ENCODE data around the gene ABCC1. TPM values are rescaled to one million over a fixed set of nuclear protein-coding genes. Genes with fewer than 3 reads are reported as not detected.

Gene ABCC1
- total RNA-seq, 6 donors from 2014 or later = 35.4 to 106 (median 44.8) TPM

- Histone ChIP-seq H3K27ac (peak overlapping the region in 3 of 4 donors; percentile 17 to 81 (median 77)), H3K4me1 (peaks cover 19 to 34% (median 26%) of the 10 kb centered on the region in 4 donors), H3K27me3 (no peaks in the 10 kb centered on the region), H3K4me3 (no peak overlapping the region), H3K9me3 (no peaks in the 10 kb centered on the region), H3K36me3 (peaks cover 0 to 78% (median 29%) of the 10 kb centered on the region in 4 donors)
- no peak for DNase-seq
- no peak for TF ChIP-seq CTCF (IDR thresholded peaks at IDR 0.05)
- no peak for ATAC-seq (ENCODE audit: low FRiP score in 2 of 2)
- 81% methylated on average over 9 of the region's 9 CpGs for WGBS, 2 donors
Measured at GRCh38 chr16:16076423-16076813, 127.0 kb downstream of the ABCC1 start.

- Histone ChIP-seq H3K36me3 (peaks cover 9 to 93% (median 45%) of the 10 kb centered on the region in 4 donors), H3K9me3 (peaks cover 0 to 12% (median 6%) of the 10 kb centered on the region in 4 donors), H3K4me3 (no peak overlapping the region), H3K27me3 (no peaks in the 10 kb centered on the region), H3K4me1 (peaks cover 6 to 16% (median 9%) of the 10 kb centered on the region in 4 donors), H3K27ac (peak overlapping the region in 1 of 4 donors; percentile 8)
- WGBS, 2 donors = 76 to 89% methylated on average over 10 of the region's 10 CpGs
- DNase-seq (no peak), ATAC-seq (ENCODE audit: low FRiP score in 2 of 2) (no peak)
- TF ChIP-seq POLR2AphosphoS5 (IDR thresholded peaks at IDR 0.05) (no peak), CTCF (IDR thresholded peaks at IDR 0.05) (no peak), EP300 (IDR thresholded peaks at IDR 0.05) (no peak), POLR2A (IDR thresholded peaks at IDR 0.05) (no peak)
Measured at GRCh38 chr16:16080465-16081065, 131.1 kb downstream of the ABCC1 start.

GRCh38 chr16:16081141-16081540 is 131.7 kb downstream of the ABCC1 start:
- peaks cover under 1 to 11% (median 5%) of the 10 kb centered on the region in 4 donors for H3K4me1 ChIP-seq
- no peaks in the 10 kb centered on the region for H3K27me3 ChIP-seq
- no peak overlapping the region for H3K4me3 ChIP-seq
- H3K9me3 ChIP-seq = peaks cover 0 to 12% (median 6%) of the 10 kb centered on the region in 4 donors
- H3K36me3 ChIP-seq = peaks cover 9 to 93% (median 46%) of the 10 kb centered on the region in 4 donors
- H3K27ac ChIP-seq = no peak overlapping the region
- TF ChIP-seq POLR2A (IDR thresholded peaks at IDR 0.05) (no peak), POLR2AphosphoS5 (IDR thresholded peaks at IDR 0.05) (no peak), EP300 (IDR thresholded peaks at IDR 0.05) (no peak), CTCF (IDR thresholded peaks at IDR 0.05) (no peak)
- ATAC-seq (ENCODE audit: low FRiP score in 2 of 2) (no peak), DNase-seq (no peak)
- WGBS, 2 donors = 87 to 92% methylated on average over 3 of the region's 3 CpGs

GRCh38 chr16:16082255-16082654 is 132.8 kb downstream of the ABCC1 start:
- peaks cover 0 to 4% (median 0%) of the 10 kb centered on the region in 4 donors for H3K4me1 ChIP-seq
- H3K4me3 ChIP-seq = no peak overlapping the region
- no peak overlapping the region for H3K27ac ChIP-seq
- H3K27me3 ChIP-seq = no peaks in the 10 kb centered on the region
- H3K9me3 ChIP-seq = peaks cover 0 to 12% (median 6%) of the 10 kb centered on the region in 4 donors
- DNase-seq = no peak
- peaks cover 13 to 94% (median 52%) of the 10 kb centered on the region in 4 donors for H3K36me3 ChIP-seq
- TF ChIP-seq CTCF (IDR thresholded peaks at IDR 0.05) (no peak), EP300 (IDR thresholded peaks at IDR 0.05) (no peak), POLR2AphosphoS5 (IDR thresholded peaks at IDR 0.05) (no peak), POLR2A (IDR thresholded peaks at IDR 0.05) (no peak)
- WGBS, 2 donors = 96 to 97% methylated on average over 2 of the region's 2 CpGs
- no peak for ATAC-seq (ENCODE audit: low FRiP score in 2 of 2)
